Measurements from ENCODE around the gene KLRF2. TPM values are rescaled to one million over a fixed set of nuclear protein-coding genes. Genes with fewer than 3 reads are reported as not detected.

The KLRF2 gene, protein sequence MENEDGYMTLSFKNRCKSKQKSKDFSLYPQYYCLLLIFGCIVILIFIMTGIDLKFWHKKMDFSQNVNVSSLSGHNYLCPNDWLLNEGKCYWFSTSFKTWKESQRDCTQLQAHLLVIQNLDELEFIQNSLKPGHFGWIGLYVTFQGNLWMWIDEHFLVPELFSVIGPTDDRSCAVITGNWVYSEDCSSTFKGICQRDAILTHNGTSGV
- total RNA-seq (2014; rRNA removed; shearing (Covaris generic)) (not detected in 2 replicates), total RNA-seq (2022) (not detected in 2 replicates), Bru-seq, nascent RNA (percentile 8 among the genes with signal in this experiment), BruChase-seq, experiment 1, labeled RNA remaining after a 6-hour chase (not detected), BruChase-seq, experiment 2, labeled RNA remaining after a 2-hour chase (percentile 8 among the genes with signal in this experiment)
- long read RNA-seq: 0 reads

DNA sequence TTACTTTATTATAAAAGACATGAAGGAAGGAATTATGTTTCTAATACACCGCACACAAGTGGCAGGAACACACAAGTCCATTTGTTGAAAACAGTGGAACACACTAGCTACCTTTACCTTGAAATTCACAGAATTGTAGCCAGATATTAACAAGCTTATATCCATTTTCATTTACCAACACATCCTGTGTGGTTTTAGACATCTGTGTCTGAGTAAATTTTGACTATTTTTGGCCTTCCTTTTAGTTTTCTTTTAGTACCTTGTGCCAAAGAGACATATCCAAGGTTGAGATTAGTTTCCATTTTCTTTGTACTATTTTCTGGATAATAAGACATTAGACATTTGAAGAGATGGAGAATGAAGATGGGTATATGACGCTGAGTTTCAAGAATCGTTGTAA lies at the start of gene KLRF2:
Gene KLRF2 (plus strand): TSS at position 244 of the 400 bp plus-strand sequence. CDS start 107 bp downstream, at position 351.
- no peak within 1 kb of the TSS for H3K4me3 ChIP-seq (ENCODE audit: low read depth, low read length, poor library complexity, severe bottlenecking)
- H3K36me3 ChIP-seq (ENCODE audit: insufficient read depth, low read length): no peaks in the 10 kb centered on the region
- ChIA-PET POLR2A (no interaction called here), CTCF (ENCODE audit: unreplicated experiment) (no interaction called here)
- H4K20me1 ChIP-seq (ENCODE audit: insufficient read depth, low read length): no peaks in the 10 kb centered on the region
- peak within 1 kb of the TSS; percentile 55 for H2AFZ ChIP-seq (ENCODE audit: low read length)
- BruUV-seq (replicated peaks): no TSS peak
- H3K79me2 ChIP-seq (ENCODE audit: insufficient read depth, low read depth, low read length): no peaks in the 10 kb centered on the region
- intact Hi-C loops (cut with micrococcal nuclease; ENCODE audit: unreplicated experiment): no loop called here
- H3K4me1 ChIP-seq (ENCODE audit: insufficient read depth, low read length, poor library complexity, severe bottlenecking): peaks cover 5% of the 10 kb centered on the region
- no peak within 1 kb of the TSS for H3K27ac ChIP-seq (ENCODE audit: low read depth, low read length, poor library complexity, severe bottlenecking)
- TF ChIP-seq, protein P1, sequence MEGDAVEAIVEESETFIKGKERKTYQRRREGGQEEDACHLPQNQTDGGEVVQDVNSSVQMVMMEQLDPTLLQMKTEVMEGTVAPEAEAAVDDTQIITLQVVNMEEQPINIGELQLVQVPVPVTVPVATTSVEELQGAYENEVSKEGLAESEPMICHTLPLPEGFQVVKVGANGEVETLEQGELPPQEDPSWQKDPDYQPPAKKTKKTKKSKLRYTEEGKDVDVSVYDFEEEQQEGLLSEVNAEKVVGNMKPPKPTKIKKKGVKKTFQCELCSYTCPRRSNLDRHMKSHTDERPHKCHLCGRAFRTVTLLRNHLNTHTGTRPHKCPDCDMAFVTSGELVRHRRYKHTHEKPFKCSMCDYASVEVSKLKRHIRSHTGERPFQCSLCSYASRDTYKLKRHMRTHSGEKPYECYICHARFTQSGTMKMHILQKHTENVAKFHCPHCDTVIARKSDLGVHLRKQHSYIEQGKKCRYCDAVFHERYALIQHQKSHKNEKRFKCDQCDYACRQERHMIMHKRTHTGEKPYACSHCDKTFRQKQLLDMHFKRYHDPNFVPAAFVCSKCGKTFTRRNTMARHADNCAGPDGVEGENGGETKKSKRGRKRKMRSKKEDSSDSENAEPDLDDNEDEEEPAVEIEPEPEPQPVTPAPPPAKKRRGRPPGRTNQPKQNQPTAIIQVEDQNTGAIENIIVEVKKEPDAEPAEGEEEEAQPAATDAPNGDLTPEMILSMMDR (conservative IDR thresholded peaks at IDR 0.05; ENCODE audit: low read length): no peak
- TF ChIP-seq EZH2phosphoT487 (IDR thresholded peaks at IDR 0.05; ENCODE audit: borderline replicate concordance, low read depth, low read length): no peak
- H3K9me3 ChIP-seq (ENCODE audit: low read length): no peaks in the 10 kb centered on the region
- H3K9me2 ChIP-seq (ENCODE audit: insufficient read depth, low read length): no peaks in the 10 kb centered on the region
- H3K4me2 ChIP-seq (ENCODE audit: low read length): no peak within 1 kb of the TSS
- DNase-seq (ENCODE audit: low spot score): no peak

DNA sequence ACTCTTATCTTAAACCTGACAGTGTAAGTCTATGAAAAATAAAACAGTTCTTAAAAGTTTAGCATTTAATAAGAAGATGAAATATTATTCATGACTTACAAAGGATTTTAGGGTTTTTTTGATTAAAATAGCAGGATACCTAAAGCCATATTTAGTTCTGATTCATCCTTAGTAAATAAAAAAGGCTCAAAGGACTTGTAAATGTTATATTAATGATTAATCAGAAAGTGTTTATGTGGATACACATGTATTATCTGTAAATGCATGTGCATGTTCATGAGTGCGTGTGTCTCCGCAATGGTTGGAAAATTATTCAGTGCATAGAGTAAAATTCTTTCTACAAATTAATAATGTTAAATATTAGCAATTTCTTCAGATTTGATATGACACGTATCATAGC lies 49.6 kb upstream of the KLRF2 start:
- no peak overlapping the region for H3K4me2 ChIP-seq (ENCODE audit: low read length)
- H4K20me1 ChIP-seq (ENCODE audit: insufficient read depth, low read length): no peaks in the 10 kb centered on the region
- no peaks in the 10 kb centered on the region for H3K79me2 ChIP-seq (ENCODE audit: insufficient read depth, low read depth, low read length)
- H3K4me3 ChIP-seq (ENCODE audit: low read depth, low read length, poor library complexity, severe bottlenecking): no peak overlapping the region
- H3K9me2 ChIP-seq (ENCODE audit: insufficient read depth, low read length): no peaks in the 10 kb centered on the region
- POLR2A ChIA-PET: interaction anchor here (0.9 kb wide), 2 partner anchors 8 to 22 kb away, joined by 3 to 4 read pairs; no protein-coding TSS in a partner anchor
- no peak for DNase-seq (ENCODE audit: low spot score)
- H3K27ac ChIP-seq (ENCODE audit: low read depth, low read length, poor library complexity, severe bottlenecking): no peak overlapping the region
- peak; percentile 64; the same call in 1 of the 2 replicates for TF ChIP-seq EZH2phosphoT487 (IDR thresholded peaks at IDR 0.05; ENCODE audit: borderline replicate concordance, low read depth, low read length)
- TF ChIP-seq, protein P1 (conservative IDR thresholded peaks at IDR 0.05; ENCODE audit: low read length): no peak
- BruUV-seq (replicated peaks): no TSS peak
- no peaks in the 10 kb centered on the region for H3K4me1 ChIP-seq (ENCODE audit: insufficient read depth, low read length, poor library complexity, severe bottlenecking)
- intact Hi-C loops (cut with micrococcal nuclease; ENCODE audit: unreplicated experiment): no loop called here
- H2AFZ ChIP-seq (ENCODE audit: low read length): no peak overlapping the region
- no peaks in the 10 kb centered on the region for H3K9me3 ChIP-seq (ENCODE audit: low read length)
- CTCF ChIA-PET (ENCODE audit: unreplicated experiment): no interaction called here
- no peaks in the 10 kb centered on the region for H3K36me3 ChIP-seq (ENCODE audit: insufficient read depth, low read length)

DNA sequence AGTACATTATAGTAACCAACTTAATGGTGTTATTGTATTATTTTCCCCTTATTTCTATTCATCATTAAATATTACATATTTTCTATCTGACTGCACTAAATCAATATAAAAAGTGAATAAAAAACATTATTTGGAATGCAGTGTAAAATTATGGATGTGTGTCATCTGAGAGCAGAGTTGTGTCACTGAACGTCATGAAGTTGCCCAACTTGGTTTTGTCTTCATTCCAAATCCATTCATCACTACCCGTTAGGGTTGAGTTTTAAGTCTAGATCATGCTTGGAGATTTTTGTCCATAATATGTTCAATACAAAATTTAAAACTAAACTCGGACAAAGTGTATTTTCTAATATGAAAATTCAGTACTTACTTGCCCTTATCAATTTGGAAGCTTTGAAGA lies 37.9 kb upstream of the KLRF2 start:
- Histone ChIP-seq H3K4me2 (ENCODE audit: low read length) (no peak overlapping the region), H3K79me2 (ENCODE audit: insufficient read depth, low read depth, low read length) (no peaks in the 10 kb centered on the region), H3K9me2 (ENCODE audit: insufficient read depth, low read length) (no peaks in the 10 kb centered on the region), H2AFZ (ENCODE audit: low read length) (no peak overlapping the region), H3K27ac (ENCODE audit: low read depth, low read length, poor library complexity, severe bottlenecking) (no peak overlapping the region), H3K36me3 (ENCODE audit: insufficient read depth, low read length) (no peaks in the 10 kb centered on the region), H4K20me1 (ENCODE audit: insufficient read depth, low read length) (no peaks in the 10 kb centered on the region), H3K4me1 (ENCODE audit: insufficient read depth, low read length, poor library complexity, severe bottlenecking) (no peaks in the 10 kb centered on the region), H3K4me3 (ENCODE audit: low read depth, low read length, poor library complexity, severe bottlenecking) (no peak overlapping the region), H3K9me3 (ENCODE audit: low read length) (no peaks in the 10 kb centered on the region)
- intact Hi-C loops (cut with micrococcal nuclease; ENCODE audit: unreplicated experiment): no loop called here
- DNase-seq (ENCODE audit: low spot score): no peak
- CTCF ChIA-PET (ENCODE audit: unreplicated experiment): no interaction called here
- TF ChIP-seq, protein P1 (conservative IDR thresholded peaks at IDR 0.05; ENCODE audit: low read length): no peak
- no peak for TF ChIP-seq EZH2phosphoT487 (IDR thresholded peaks at IDR 0.05; ENCODE audit: borderline replicate concordance, low read depth, low read length)
- no TSS peak for BruUV-seq (replicated peaks)
- POLR2A ChIA-PET: interaction anchor here (0.9 kb wide), 1 partner anchor 25 kb away, joined by 3 read pairs; no protein-coding TSS in a partner anchor

Measured in OCI-LY7 (cell line).